ENCODE data around the gene NUP205. TPM values are rescaled to one million over a fixed set of nuclear protein-coding genes. Genes with fewer than 3 reads are reported as not detected.
A peak's percentile ranks its signal among the peaks of the same experiment; 100 is the strongest.

NUP205 gene, protein sequence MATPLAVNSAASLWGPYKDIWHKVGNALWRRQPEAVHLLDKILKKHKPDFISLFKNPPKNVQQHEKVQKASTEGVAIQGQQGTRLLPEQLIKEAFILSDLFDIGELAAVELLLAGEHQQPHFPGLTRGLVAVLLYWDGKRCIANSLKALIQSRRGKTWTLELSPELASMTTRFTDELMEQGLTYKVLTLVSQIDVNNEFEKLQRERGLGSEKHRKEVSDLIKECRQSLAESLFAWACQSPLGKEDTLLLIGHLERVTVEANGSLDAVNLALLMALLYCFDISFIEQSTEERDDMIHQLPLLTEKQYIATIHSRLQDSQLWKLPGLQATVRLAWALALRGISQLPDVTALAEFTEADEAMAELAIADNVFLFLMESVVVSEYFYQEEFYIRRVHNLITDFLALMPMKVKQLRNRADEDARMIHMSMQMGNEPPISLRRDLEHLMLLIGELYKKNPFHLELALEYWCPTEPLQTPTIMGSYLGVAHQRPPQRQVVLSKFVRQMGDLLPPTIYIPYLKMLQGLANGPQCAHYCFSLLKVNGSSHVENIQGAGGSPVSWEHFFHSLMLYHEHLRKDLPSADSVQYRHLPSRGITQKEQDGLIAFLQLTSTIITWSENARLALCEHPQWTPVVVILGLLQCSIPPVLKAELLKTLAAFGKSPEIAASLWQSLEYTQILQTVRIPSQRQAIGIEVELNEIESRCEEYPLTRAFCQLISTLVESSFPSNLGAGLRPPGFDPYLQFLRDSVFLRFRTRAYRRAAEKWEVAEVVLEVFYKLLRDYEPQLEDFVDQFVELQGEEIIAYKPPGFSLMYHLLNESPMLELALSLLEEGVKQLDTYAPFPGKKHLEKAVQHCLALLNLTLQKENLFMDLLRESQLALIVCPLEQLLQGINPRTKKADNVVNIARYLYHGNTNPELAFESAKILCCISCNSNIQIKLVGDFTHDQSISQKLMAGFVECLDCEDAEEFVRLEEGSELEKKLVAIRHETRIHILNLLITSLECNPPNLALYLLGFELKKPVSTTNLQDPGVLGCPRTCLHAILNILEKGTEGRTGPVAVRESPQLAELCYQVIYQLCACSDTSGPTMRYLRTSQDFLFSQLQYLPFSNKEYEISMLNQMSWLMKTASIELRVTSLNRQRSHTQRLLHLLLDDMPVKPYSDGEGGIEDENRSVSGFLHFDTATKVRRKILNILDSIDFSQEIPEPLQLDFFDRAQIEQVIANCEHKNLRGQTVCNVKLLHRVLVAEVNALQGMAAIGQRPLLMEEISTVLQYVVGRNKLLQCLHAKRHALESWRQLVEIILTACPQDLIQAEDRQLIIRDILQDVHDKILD (N-terminal part only)
- 89.9 and 93.1 TPM in 2 replicates for total RNA-seq
- long read RNA-seq, partial matches to known transcripts, result 54 of 64 reads
- long read RNA-seq, other reads (novel, unspliced or antisense), result 10 of 64 reads

DNA sequence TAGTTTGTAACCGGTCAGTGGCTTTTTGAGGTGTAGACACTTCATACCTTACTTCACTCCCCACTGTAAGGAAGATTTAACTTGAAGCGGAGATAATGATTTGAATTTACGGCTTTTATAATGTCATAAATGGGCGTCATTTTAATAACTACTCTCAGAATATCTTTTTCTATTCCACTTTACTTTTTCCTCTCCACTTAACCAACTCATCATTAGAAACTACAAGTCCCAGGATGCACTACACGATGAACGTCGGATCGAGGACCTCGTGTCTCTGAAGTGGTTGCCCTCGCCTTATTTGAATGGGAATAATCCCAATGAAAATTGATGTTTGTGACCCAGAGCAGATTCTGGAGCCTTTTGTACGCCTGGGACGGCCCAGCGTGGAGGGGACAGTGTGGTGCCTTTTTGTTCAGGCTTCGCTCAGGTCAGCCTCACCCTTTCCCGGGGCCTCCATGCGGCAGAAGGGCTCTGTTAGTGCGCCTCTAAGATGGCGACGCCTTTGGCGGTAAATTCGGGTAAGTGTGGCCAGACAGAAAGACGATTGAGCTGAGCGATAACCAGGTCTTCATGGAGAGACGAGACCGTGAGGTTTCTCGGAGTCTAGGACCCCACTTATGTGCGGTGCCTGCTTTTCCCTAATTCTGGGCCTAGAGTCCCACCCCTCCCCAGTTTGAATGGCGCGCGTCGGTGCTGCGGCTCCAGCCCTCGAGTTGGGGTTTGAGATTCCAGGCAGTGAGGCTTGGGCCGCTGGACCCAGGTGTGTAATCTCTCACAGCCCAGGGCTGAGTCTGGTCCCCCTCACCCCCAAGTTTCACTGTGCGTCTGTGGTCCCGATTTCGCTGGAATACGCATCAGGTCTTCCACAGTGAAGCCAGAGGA lies at the start of gene NUP205:
Gene NUP205 (plus strand): TSS at position 463 of the 882 bp plus-strand sequence. CDS start 28 bp downstream, at position 491.
- Mint-ChIP-seq H3K4me1 (ENCODE audit: low read depth) (peaks cover 8% of the 10 kb centered on the region), H3K9me3 (ENCODE audit: low read depth) (no peaks in the 10 kb centered on the region), H3K27me3 (no peaks in the 10 kb centered on the region), H3K27ac (peak within 1 kb of the TSS; percentile 13), H3K4me3 (ENCODE audit: low read depth) (peak within 1 kb of the TSS; percentile 54), H3K36me3 (ENCODE audit: insufficient read depth) (peaks cover 3% of the 10 kb centered on the region)
- TF ChIP-seq, protein P1, sequence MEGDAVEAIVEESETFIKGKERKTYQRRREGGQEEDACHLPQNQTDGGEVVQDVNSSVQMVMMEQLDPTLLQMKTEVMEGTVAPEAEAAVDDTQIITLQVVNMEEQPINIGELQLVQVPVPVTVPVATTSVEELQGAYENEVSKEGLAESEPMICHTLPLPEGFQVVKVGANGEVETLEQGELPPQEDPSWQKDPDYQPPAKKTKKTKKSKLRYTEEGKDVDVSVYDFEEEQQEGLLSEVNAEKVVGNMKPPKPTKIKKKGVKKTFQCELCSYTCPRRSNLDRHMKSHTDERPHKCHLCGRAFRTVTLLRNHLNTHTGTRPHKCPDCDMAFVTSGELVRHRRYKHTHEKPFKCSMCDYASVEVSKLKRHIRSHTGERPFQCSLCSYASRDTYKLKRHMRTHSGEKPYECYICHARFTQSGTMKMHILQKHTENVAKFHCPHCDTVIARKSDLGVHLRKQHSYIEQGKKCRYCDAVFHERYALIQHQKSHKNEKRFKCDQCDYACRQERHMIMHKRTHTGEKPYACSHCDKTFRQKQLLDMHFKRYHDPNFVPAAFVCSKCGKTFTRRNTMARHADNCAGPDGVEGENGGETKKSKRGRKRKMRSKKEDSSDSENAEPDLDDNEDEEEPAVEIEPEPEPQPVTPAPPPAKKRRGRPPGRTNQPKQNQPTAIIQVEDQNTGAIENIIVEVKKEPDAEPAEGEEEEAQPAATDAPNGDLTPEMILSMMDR (IDR thresholded peaks at IDR 0.05; ENCODE audit: unreplicated experiment), result no peak
- DNase-seq (ENCODE audit: low spot score, unreplicated experiment), result peak; percentile 34

DNA sequence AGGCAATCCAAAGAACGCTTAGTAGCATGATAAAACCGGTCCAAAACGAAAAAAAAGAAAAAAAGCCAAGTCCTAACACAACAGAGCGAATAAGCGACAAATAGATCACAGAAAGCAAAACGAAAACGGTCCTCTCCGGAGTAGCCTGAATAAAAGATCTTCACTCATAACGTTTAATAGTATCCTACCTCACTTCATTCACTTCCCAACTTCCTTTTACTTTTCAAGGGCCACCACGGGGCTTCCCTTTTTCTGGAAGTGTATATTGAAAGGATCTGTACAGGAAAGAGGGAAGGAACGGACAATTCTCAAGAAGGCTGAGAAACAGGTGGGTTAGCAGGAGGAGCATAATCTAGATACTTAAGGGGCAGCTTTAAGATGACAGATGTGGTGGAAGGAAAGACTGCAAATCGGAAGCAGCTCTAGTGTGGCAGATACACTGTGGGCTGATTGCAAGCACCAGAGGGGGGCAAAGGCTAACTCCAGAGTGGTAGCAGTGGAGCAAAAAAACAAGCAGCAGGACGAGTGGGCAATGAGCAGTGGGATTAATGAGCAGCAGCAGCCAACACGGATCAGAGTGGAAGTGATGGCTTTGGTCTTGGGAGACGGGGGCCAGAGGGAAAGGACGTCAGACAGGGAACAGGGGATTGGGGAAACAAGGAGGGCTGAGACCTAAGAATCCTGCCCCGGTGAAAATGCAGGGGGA lies 48.7 kb upstream of the NUP205 start:
- DNase-seq (ENCODE audit: low spot score, unreplicated experiment), result peak; percentile 10
- H3K27me3 Mint-ChIP-seq, result no peaks in the 10 kb centered on the region
- H3K36me3 Mint-ChIP-seq (ENCODE audit: insufficient read depth), result no peaks in the 10 kb centered on the region
- TF ChIP-seq, protein P1 (IDR thresholded peaks at IDR 0.05; ENCODE audit: unreplicated experiment), result no peak
- peaks cover 12% of the 10 kb centered on the region for H3K4me1 Mint-ChIP-seq (ENCODE audit: low read depth)
- H3K4me3 Mint-ChIP-seq (ENCODE audit: low read depth), result no peak overlapping the region
- no peaks in the 10 kb centered on the region for H3K9me3 Mint-ChIP-seq (ENCODE audit: low read depth)
- no peak overlapping the region for H3K27ac Mint-ChIP-seq

DNA sequence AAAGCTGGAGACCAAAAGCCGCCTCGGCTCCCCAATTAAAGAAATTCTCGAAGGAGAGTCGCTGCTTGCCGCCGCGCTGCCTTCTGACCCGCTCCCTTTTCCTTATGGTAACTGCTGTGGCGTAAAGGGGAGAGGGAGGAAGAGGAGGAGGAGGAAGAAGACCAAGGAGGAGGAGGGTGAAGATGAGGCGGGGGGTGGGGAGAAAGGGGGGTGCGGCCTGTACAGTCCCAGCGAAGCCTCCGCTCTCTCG lies 48.2 kb upstream of the NUP205 start:
- no peak for DNase-seq (ENCODE audit: low spot score, unreplicated experiment)

DNA sequence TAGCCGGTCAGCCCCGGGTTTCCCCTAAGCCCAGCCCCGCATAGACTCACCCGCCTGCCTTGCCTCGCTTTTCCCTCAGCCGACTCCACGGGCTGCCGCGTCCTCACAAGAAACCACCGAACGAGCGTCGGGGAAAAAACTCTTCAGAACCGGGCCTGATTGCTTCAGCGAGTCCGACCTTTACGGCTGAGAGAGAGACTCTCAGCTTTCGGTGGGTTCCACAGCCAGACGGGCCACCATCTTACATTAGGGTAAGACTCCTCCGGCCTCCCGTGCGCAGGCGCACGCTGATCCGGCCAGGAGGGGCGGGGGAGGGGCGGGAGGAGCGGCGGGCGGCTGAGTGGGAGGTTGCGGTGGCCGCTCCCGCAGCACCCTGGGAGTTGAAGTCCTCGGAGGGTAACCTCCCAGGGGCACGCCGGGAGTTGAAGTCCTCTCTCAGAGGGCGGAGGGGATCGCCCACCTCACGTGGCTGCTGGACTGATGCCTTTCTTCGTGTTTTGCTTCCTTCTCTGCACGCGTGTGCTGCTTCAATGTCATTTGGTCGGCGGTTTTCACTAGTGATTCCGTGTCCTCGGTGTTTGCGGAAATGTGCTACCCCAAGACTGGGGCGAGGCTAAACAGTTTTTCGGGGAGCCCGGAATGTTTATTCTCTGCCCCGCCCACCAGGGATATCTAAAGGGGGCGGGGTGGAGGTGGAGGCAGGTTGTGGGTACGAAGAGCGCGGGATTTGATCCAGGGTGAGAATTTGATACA lies 47.7 kb upstream of the NUP205 start, which contains the start of gene CNOT4:
Gene CNOT4 (minus strand): TSS at position 264 of the 753 bp plus-strand sequence. CDS start 71,771 bp downstream, outside the sequence.
- DNase-seq (ENCODE audit: low spot score, unreplicated experiment), result peak; percentile 96
- Mint-ChIP-seq H3K4me3 (ENCODE audit: low read depth) (no peak within 1 kb of the TSS), H3K9me3 (ENCODE audit: low read depth) (no peaks in the 10 kb centered on the region), H3K4me1 (ENCODE audit: low read depth) (peaks cover 12% of the 10 kb centered on the region), H3K36me3 (ENCODE audit: insufficient read depth) (no peaks in the 10 kb centered on the region), H3K27ac (no peak within 1 kb of the TSS), H3K27me3 (no peaks in the 10 kb centered on the region)
- TF ChIP-seq, protein P1 (IDR thresholded peaks at IDR 0.05; ENCODE audit: unreplicated experiment), result no peak

More for the DNA sequence above, 48.2 kb upstream of the NUP205 start:
- TF ChIP-seq, protein P1 (IDR thresholded peaks at IDR 0.05; ENCODE audit: unreplicated experiment), result no peak
- H3K9me3 Mint-ChIP-seq (ENCODE audit: low read depth), result no peaks in the 10 kb centered on the region
- no peak overlapping the region for H3K4me3 Mint-ChIP-seq (ENCODE audit: low read depth)
- no peaks in the 10 kb centered on the region for H3K36me3 Mint-ChIP-seq (ENCODE audit: insufficient read depth)
- no peaks in the 10 kb centered on the region for H3K27me3 Mint-ChIP-seq
- H3K4me1 Mint-ChIP-seq (ENCODE audit: low read depth), result peaks cover 12% of the 10 kb centered on the region
- H3K27ac Mint-ChIP-seq, result no peak overlapping the region

All from progenitor cell of endocrine pancreas (in vitro differentiated cells).